Testis (tissue), 2 donors: ENCODE data around the gene LIN7B.

ENCODE experiments used
- POLR2A ChIP-seq: fragments of 450-650 bp; IDR thresholded peaks from one replicate; pipeline ENCODE4 v1.6.1; 2017; ENCODE audit warnings: antibody characterized with exemption, mild to moderate bottlenecking, moderate library complexity
- TF ChIP-seq, protein P1 (sequence below), 3 experiments: fragments of 450-650 bp in 2 of 3; fragments of 200-600 bp in 1 of 3; sonication (generic) in 1 of 3; IDR thresholded peaks; one replicate each; pipeline ENCODE4 v1.5.1; 2016 to 2019; ENCODE audit warnings: antibody characterized with exemption in 3 of 3, mild to moderate bottlenecking in 2 of 3, moderate library complexity in 1 of 3

DNA sequence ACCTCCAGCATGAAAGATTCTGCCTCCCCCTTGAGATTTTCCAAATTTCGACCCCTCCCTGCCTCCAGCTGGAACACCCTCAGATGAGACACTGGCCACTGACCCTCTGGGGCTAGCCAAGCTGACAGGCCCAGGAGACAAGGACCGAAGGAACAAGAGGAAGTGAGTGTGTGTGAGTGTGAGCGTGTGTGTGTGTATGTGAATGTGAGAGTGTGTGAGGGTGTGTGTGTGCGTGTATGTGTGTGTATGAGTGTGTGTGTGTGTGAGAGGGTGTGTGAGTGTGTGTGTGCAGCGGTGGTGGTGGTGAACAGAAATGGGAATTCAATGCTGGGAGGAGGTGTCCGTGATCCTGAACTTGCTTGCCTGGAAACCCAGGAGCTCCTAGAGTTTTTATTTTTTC, 27.2 kb downstream of the LIN7B start:
- TF ChIP-seq, protein P1, sequence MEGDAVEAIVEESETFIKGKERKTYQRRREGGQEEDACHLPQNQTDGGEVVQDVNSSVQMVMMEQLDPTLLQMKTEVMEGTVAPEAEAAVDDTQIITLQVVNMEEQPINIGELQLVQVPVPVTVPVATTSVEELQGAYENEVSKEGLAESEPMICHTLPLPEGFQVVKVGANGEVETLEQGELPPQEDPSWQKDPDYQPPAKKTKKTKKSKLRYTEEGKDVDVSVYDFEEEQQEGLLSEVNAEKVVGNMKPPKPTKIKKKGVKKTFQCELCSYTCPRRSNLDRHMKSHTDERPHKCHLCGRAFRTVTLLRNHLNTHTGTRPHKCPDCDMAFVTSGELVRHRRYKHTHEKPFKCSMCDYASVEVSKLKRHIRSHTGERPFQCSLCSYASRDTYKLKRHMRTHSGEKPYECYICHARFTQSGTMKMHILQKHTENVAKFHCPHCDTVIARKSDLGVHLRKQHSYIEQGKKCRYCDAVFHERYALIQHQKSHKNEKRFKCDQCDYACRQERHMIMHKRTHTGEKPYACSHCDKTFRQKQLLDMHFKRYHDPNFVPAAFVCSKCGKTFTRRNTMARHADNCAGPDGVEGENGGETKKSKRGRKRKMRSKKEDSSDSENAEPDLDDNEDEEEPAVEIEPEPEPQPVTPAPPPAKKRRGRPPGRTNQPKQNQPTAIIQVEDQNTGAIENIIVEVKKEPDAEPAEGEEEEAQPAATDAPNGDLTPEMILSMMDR (IDR thresholded peaks at IDR 0.05) = no peak
- no peak for TF ChIP-seq POLR2A
